ENCODE results near the gene ZNF101. TPM values are rescaled to one million over a fixed set of nuclear protein-coding genes. Genes with fewer than 3 reads are reported as not detected.

The ZNF101 gene
- total and polyA plus RNA-seq, 9 of the 15 experiments (the other 6 are each of a cell fraction or from before 2014, with no cell fraction given), result 9.6 to 20.3 (median 12.4) TPM

DNA sequence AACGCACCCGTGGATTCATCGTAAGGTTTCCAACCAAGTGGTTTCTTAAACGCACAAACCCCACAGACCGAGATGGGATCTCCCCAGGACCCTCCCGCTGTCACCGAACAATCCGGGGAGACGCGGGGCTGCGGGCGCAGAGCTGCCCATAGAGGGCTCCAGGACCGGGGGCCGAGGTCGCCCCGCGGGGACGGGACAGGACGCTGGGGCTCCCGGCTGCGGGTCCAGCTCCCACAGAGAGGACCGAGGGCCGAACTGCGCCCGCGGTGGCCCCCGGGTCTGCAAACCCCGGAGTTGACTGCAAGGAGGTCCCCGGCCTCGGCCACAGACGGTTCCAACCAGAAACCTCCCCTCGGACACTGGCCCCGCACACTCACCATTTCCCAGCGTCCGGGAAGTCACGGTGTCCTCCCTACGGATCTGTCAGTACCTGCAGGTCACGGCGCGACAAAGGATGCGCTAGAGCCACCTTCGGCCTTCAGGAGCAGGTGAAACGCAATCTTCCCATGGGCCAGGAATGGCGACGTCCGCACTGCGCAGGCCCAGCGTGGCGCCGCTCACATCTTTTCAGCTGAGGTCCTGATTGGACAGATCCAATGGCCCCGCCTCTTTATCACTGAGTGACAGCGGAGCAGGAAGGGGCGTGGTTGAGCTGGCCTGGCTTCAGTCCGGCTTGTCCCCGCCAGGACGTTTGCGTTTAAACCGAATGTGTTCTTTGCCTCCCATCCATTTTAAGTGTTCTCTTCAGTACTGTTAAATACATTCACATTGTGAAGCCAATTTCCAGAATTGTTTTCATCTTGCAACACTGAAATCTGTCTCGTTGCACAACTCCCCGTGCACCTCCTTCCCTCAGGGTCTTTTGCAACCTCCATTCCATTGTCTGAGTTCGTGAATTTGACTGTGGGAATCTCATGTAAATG is 64.2 kb downstream of the ZNF101 start, which contains the start of gene ZNF14 (continued):
- TF ChIP-seq, protein P1, sequence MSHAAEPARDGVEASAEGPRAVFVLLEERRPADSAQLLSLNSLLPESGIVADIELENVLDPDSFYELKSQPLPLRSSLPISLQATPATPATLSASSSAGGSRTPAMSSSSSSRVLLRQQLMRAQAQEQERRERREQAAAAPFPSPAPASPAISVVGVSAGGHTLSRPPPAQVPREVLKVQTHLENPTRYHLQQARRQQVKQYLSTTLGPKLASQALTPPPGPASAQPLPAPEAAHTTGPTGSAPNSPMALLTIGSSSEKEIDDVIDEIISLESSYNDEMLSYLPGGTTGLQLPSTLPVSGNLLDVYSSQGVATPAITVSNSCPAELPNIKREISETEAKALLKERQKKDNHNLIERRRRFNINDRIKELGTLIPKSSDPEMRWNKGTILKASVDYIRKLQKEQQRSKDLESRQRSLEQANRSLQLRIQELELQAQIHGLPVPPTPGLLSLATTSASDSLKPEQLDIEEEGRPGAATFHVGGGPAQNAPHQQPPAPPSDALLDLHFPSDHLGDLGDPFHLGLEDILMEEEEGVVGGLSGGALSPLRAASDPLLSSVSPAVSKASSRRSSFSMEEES (CRISPR knock-in tag; IDR thresholded peaks at IDR 0.05), result no peak
- TF ChIP-seq NFIC (IDR thresholded peaks at IDR 0.05) (0 out of 2 replicates have a peak, but pooled peaks have one; percentile 19), ZNF253 (CRISPR knock-in tag; conservative IDR thresholded peaks at IDR 0.05) (no peak), THAP12 (CRISPR knock-in tag; IDR thresholded peaks at IDR 0.05) (peak; percentile 50; the same call in 1 of the 2 replicates), SMARCE1 (IDR thresholded peaks at IDR 0.05) (no peak), YBX1 (IDR thresholded peaks at IDR 0.05) (no peak), RAD21 (CRISPR knock-in tag; conservative IDR thresholded peaks at IDR 0.05 in 1 of 2, IDR thresholded peaks at IDR 0.05 in 1 of 2) (no peak), BRD4 (IDR thresholded peaks at IDR 0.05) (no peak), PYGO2 (tag; IDR thresholded peaks at IDR 0.05) (no peak), YY1 (IDR thresholded peaks at IDR 0.05; ENCODE audit: borderline replicate concordance in 1 of 3, control insufficient read depth in 1 of 3, extremely low read depth in 1 of 3, insufficient read depth in 3 of 3, insufficient read length in 1 of 3, insufficient replicate concordance in 2 of 3, low read depth in 1 of 3, low read length in 2 of 3) (peak; percentile 48 to 90 (median 80)), HDGF (IDR thresholded peaks at IDR 0.05) (no peak), HDAC1 (IDR thresholded peaks at IDR 0.05) (peak in 1 of 2 experiments; percentile 60; a peak in 1 of 4 replicates), SMAD3 (CRISPR knock-in tag; conservative IDR thresholded peaks at IDR 0.05) (no peak), POLR2AphosphoS2 (IDR thresholded peaks at IDR 0.05; ENCODE audit: low read length) (peak; percentile 58; the same call in 1 of the 2 replicates), HDAC6 (IDR thresholded peaks at IDR 0.05; ENCODE audit: low read depth, low read length) (no peak), KDM2B (CRISPR knock-in tag; IDR thresholded peaks at IDR 0.05) (no peak), TBP (optimal IDR thresholded peaks at IDR 0.05; ENCODE audit: low read depth, low read length) (peak; percentile 81), JUND (IDR thresholded peaks at IDR 0.05; ENCODE audit: borderline replicate concordance, low read depth, low read length) (0 out of 2 replicates have a peak, but pooled peaks have one; percentile 29), JUND (tag; IDR thresholded peaks at IDR 0.05; ENCODE audit: borderline replicate concordance, low read depth, low read length) (peak; percentile 18; the same call in 1 of the 3 replicates)
